ENCODE measurements around the gene TNXB.

- TF ChIP-seq CTCF (IDR thresholded peaks at IDR 0.05; ENCODE audit: low read depth, low read length) = no peak
- TF ChIP-seq EZH2phosphoT487 (IDR thresholded peaks at IDR 0.05; ENCODE audit: low read depth) = no peak
Measured at GRCh38 chr6:32102255-32102654, 6.9 kb downstream of the TNXB start.

Measured in OCI-LY3 (cell line).